Mesenchymal stem cell (in vitro differentiated cells and primary cell): ENCODE data around the gene TAOK3.

Experiments used
- DNase-seq: peaks from one replicate; pipeline ENCODE4 v3.0.0-alpha.2; 2013
- H2AFZ ChIP-seq: one replicate; pipeline ENCODE4 v1.6.1; 2013; ENCODE audit warnings: low read depth, mild to moderate bottlenecking, control low read depth, inconsistent platforms, low read length, moderate library complexity
- H2AK5ac ChIP-seq: 2 replicates; pipeline ENCODE4 v1.6.1; 2013; ENCODE audit warnings: low read length, moderate library complexity, mild to moderate bottlenecking, inconsistent platforms; ENCODE audit not compliant: severe bottlenecking
- H2BK120ac ChIP-seq: one replicate; pipeline ENCODE4 v1.6.1; 2013; ENCODE audit warnings: low read depth, mild to moderate bottlenecking, inconsistent platforms, low read length, moderate library complexity
- H2BK12ac ChIP-seq, 2 experiments: one replicate each; pipeline ENCODE4 v1.6.1; 2013; ENCODE audit warnings: inconsistent platforms in 2 of 2, low read length in 2 of 2, mild to moderate bottlenecking in 2 of 2, moderate library complexity in 2 of 2, control low read depth in 1 of 2
- H2BK15ac ChIP-seq: one replicate; pipeline ENCODE4 v1.6.1; 2013; ENCODE audit warnings: mild to moderate bottlenecking, low read depth, inconsistent platforms; ENCODE audit not compliant: poor library complexity, severe bottlenecking
- H2BK5ac ChIP-seq: 2 replicates; pipeline ENCODE4 v1.6.1; 2013; ENCODE audit warnings: low read depth, mild to moderate bottlenecking, low read length, control low read depth, inconsistent platforms; ENCODE audit not compliant: poor library complexity, severe bottlenecking
- H3K14ac ChIP-seq, 2 experiments: one replicate each; pipeline ENCODE4 v1.6.1; 2013; ENCODE audit warnings: inconsistent platforms in 2 of 2, low read length in 2 of 2, control low read depth in 1 of 2, mild to moderate bottlenecking in 1 of 2, moderate library complexity in 1 of 2
- H3K18ac ChIP-seq, 2 experiments: one replicate each; pipeline ENCODE4 v1.6.1; 2013; ENCODE audit warnings: inconsistent platforms in 2 of 2, low read length in 2 of 2, control low read depth in 1 of 2, low read depth in 1 of 2, mild to moderate bottlenecking in 1 of 2
- H3K23ac ChIP-seq, 2 experiments: one replicate each; pipeline ENCODE4 v1.6.1; 2013; ENCODE audit warnings: inconsistent platforms in 2 of 2, low read length in 2 of 2, mild to moderate bottlenecking in 2 of 2, moderate library complexity in 2 of 2, control low read depth in 1 of 2
- H3K27ac ChIP-seq: 2 replicates; pipeline ENCODE4 v1.5.1; 2013; ENCODE audit warnings: mild to moderate bottlenecking, moderate library complexity, low read length, control low read depth, inconsistent platforms; ENCODE audit not compliant: poor library complexity, severe bottlenecking
- H3K27me3 ChIP-seq, 2 experiments: 2 replicates each; pipeline versions ENCODE4 v1.6.1 to v1.7.0; 2013; ENCODE audit warnings: low read length in 2 of 2, mild to moderate bottlenecking in 2 of 2, moderate library complexity in 2 of 2, control low read depth in 1 of 2, inconsistent platforms in 1 of 2; ENCODE audit not compliant: control insufficient read depth in 1 of 2, insufficient read depth in 1 of 2
- H3K36me3 ChIP-seq, 2 experiments: 2 replicates each; pipeline versions ENCODE4 v1.6.1 to v1.7.0; 2013; ENCODE audit warnings: low read length in 2 of 2, control low read depth in 1 of 2, inconsistent platforms in 1 of 2, low read depth in 1 of 2, mild to moderate bottlenecking in 1 of 2; ENCODE audit not compliant: insufficient read depth in 2 of 2, control insufficient read depth in 1 of 2
- H3K4ac ChIP-seq, 2 experiments: one replicate each; pipeline ENCODE4 v1.6.1; 2013; ENCODE audit warnings: inconsistent platforms in 2 of 2, low read length in 2 of 2, mild to moderate bottlenecking in 2 of 2, moderate library complexity in 2 of 2, control low read depth in 1 of 2, low read depth in 1 of 2
- H3K4me1 ChIP-seq: 2 replicates; pipeline ENCODE4 v1.6.1; 2013; ENCODE audit warnings: low read depth, low read length, control low read depth; ENCODE audit not compliant: control insufficient read depth, insufficient read depth
- H3K4me2 ChIP-seq: 2 replicates; pipeline ENCODE4 v1.6.1; 2013; ENCODE audit warnings: low read length, mild to moderate bottlenecking, inconsistent platforms; ENCODE audit not compliant: poor library complexity, severe bottlenecking
- H3K4me3 ChIP-seq, 2 experiments: 2 replicates each; pipeline versions ENCODE4 v1.5.1 to v1.7.0; 2013; ENCODE audit warnings: low read length in 2 of 2, mild to moderate bottlenecking in 2 of 2, control low read depth in 1 of 2, low read depth in 1 of 2; ENCODE audit not compliant: insufficient read depth in 1 of 2
- H3K79me1 ChIP-seq: replicated peaks from 2 replicates; pipeline ENCODE4 v1.6.1; 2013; ENCODE audit warnings: mild to moderate bottlenecking, control low read depth, low read length, inconsistent platforms; ENCODE audit not compliant: poor library complexity, severe bottlenecking
- H3K9ac ChIP-seq: 2 replicates; pipeline ENCODE4 v1.7.0; 2013; ENCODE audit warnings: mild to moderate bottlenecking, low read length, moderate library complexity
- H3K9me3 ChIP-seq: 2 replicates; pipeline ENCODE4 v1.7.0; 2013; ENCODE audit warnings: mild to moderate bottlenecking, low read length; ENCODE audit not compliant: control insufficient read depth
- H4K8ac ChIP-seq: one replicate; pipeline ENCODE4 v1.6.1; 2013; ENCODE audit warnings: inconsistent platforms, mild to moderate bottlenecking, low read length, moderate library complexity
- H4K91ac ChIP-seq: one replicate; pipeline ENCODE4 v1.6.1; 2013; ENCODE audit warnings: mild to moderate bottlenecking, low read length, inconsistent platforms
- WGBS: methylation state at CpG from one replicate; pipeline ENCODE4 v1.1.7; 2013; ENCODE audit warnings: mixed read lengths; 5-methylcytosine and 5-hydroxymethylcytosine counted together

The TAOK3 gene

DNA sequence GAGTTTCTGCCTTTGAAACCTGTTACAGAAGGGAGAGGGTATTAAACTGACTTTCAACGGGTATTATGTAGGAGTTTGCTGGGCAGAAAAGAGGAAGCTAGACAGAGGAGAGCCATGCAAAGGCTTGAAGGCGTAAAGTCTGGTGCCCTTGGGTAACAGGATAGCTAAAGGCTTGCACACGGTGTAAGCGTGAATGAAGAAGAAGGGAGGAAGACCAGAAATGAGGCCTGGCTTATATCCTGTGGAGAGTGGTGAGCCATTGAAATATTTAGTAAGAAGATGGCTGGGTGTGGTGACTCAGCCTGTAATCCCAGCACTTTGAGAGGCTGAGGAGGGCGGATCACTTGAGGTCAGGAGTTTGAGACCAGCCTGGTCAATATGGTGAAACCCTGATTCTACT, 26.2 kb upstream of the TAOK3 start:
- H2AK5ac ChIP-seq: no peak overlapping the region
- H4K8ac ChIP-seq: no peak overlapping the region
- no peak overlapping the region for H2BK5ac ChIP-seq
- H4K91ac ChIP-seq: no peak overlapping the region
- peaks cover 45% of the 10 kb centered on the region for H3K79me1 ChIP-seq
- peaks cover 55 to 82% of the 10 kb centered on the region in 2 experiments for H3K36me3 ChIP-seq
- H3K23ac ChIP-seq: no peak overlapping the region
- no peak overlapping the region for H2BK15ac ChIP-seq
- H3K27me3 ChIP-seq: no peaks in the 10 kb centered on the region
- no peak overlapping the region for H3K27ac ChIP-seq
- no peak overlapping the region for H3K4me3 ChIP-seq
- no peaks in the 10 kb centered on the region for H3K9me3 ChIP-seq
- H2BK12ac ChIP-seq: no peak overlapping the region
- DNase-seq: peak; percentile 6
- WGBS: 91% methylated on average over 4 of the region's 5 CpGs
- H2BK120ac ChIP-seq: no peak overlapping the region
- no peak overlapping the region for H3K9ac ChIP-seq
- no peaks in the 10 kb centered on the region for H3K4me1 ChIP-seq
- no peak overlapping the region for H3K4me2 ChIP-seq
- H3K18ac ChIP-seq: no peak overlapping the region
- no peak overlapping the region for H3K4ac ChIP-seq
- H2AFZ ChIP-seq: no peak overlapping the region
- H3K14ac ChIP-seq: no peak overlapping the region

DNA sequence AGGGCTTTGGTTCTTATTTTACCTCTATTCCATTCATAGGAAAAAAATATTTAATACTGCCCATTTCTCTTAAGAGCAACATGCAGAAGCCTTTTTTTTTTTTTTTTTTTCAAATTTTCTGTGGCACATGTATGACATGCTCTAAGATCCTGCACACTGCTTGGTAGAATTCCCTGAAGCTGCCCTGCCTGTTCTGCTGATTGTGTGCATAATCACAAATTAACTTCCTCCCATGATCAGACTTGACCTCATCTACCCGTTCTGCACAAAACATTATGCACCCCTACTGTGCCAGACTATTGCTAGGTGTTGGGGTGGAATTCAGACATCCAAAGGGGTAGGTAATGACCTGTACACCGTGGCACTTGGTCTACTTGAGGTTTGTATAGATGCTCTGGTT, 25.8 kb upstream of the TAOK3 start:
- Histone ChIP-seq H3K4me3 (no peak overlapping the region), H3K4me1 (no peaks in the 10 kb centered on the region), H2BK5ac (no peak overlapping the region), H4K91ac (no peak overlapping the region), H2BK120ac (no peak overlapping the region), H2BK15ac (no peak overlapping the region), H4K8ac (no peak overlapping the region), H3K14ac (no peak overlapping the region), H3K36me3 (peaks cover 55 to 80% of the 10 kb centered on the region in 2 experiments), H2BK12ac (no peak overlapping the region), H3K27ac (no peak overlapping the region), H3K79me1 (peaks cover 45% of the 10 kb centered on the region), H3K4ac (no peak overlapping the region), H3K18ac (no peak overlapping the region), H3K23ac (no peak overlapping the region), H3K9me3 (no peaks in the 10 kb centered on the region), H3K27me3 (no peaks in the 10 kb centered on the region), H3K9ac (no peak overlapping the region), H3K4me2 (no peak overlapping the region), H2AFZ (no peak overlapping the region), H2AK5ac (no peak overlapping the region)
- 96% methylated on average over 1 of the region's 2 CpGs for WGBS
- no peak for DNase-seq

- Histone ChIP-seq H2BK12ac (no peak overlapping the region), H3K23ac (no peak overlapping the region), H3K4me2 (no peak overlapping the region), H3K9ac (no peak overlapping the region), H2BK5ac (no peak overlapping the region), H3K4ac (no peak overlapping the region), H4K91ac (no peak overlapping the region), H3K4me3 (no peak overlapping the region), H3K79me1 (peaks cover 47% of the 10 kb centered on the region), H2BK15ac (no peak overlapping the region), H2BK120ac (no peak overlapping the region), H3K36me3 (peaks cover 50 to 79% of the 10 kb centered on the region in 2 experiments), H3K18ac (no peak overlapping the region), H3K9me3 (no peaks in the 10 kb centered on the region), H3K27ac (no peak overlapping the region), H3K27me3 (no peaks in the 10 kb centered on the region), H2AK5ac (no peak overlapping the region), H2AFZ (no peak overlapping the region), H3K14ac (no peak overlapping the region), H4K8ac (no peak overlapping the region), H3K4me1 (no peaks in the 10 kb centered on the region)
- DNase-seq: no peak
- WGBS: 96% methylated on average over 8 of the region's 10 CpGs
Observed at GRCh38 chr12:118397708-118398440, 25.2 kb upstream of the TAOK3 start.

DNA sequence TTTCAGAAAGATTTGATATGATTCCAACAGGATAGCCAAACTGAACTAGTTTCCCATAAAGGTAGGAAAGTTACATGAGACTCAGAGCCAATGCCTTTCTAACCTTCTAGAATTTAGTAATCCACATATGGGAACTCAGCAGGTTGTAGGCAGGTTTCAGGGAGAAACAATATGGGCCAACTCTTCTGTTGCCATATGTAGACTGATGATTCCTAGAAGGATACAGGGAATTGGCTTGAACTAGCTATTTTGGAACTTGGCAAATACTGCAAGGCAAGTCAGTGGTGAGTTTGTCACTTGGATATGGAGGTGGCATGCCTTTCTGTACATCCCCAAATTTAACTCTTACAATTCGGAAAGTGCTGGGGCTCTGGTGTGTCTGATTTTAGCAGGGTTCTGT, 19.1 kb upstream of the TAOK3 start:
- H3K4ac ChIP-seq: no peak overlapping the region
- H3K4me3 ChIP-seq: no peak overlapping the region
- DNase-seq: no peak
- H3K14ac ChIP-seq: no peak overlapping the region
- no CpG with 5 or more reads among the region's 1 CpG for WGBS
- H2AFZ ChIP-seq: no peak overlapping the region
- no peak overlapping the region for H2BK12ac ChIP-seq
- H3K27me3 ChIP-seq: no peaks in the 10 kb centered on the region
- no peak overlapping the region for H2BK5ac ChIP-seq
- H2AK5ac ChIP-seq: no peak overlapping the region
- H3K4me2 ChIP-seq: no peak overlapping the region
- H3K36me3 ChIP-seq: peaks cover 55 to 87% of the 10 kb centered on the region in 2 experiments
- no peak overlapping the region for H2BK15ac ChIP-seq
- no peaks in the 10 kb centered on the region for H3K9me3 ChIP-seq
- no peak overlapping the region for H4K91ac ChIP-seq
- peaks cover 52% of the 10 kb centered on the region for H3K79me1 ChIP-seq
- H2BK120ac ChIP-seq: no peak overlapping the region
- no peak overlapping the region for H3K27ac ChIP-seq
- no peak overlapping the region for H3K23ac ChIP-seq
- no peak overlapping the region for H3K18ac ChIP-seq
- H4K8ac ChIP-seq: no peak overlapping the region
- H3K9ac ChIP-seq: no peak overlapping the region
- no peaks in the 10 kb centered on the region for H3K4me1 ChIP-seq
